ENCODE results near the gene ATP8B1. TPM values are rescaled to one million over a fixed set of nuclear protein-coding genes. Genes with fewer than 3 reads are reported as not detected.

Gene ATP8B1
- total RNA-seq, 4 donors from 2014 or later = 17.4 to 26.2 (median 23.4) TPM

GRCh38 chr18:57767259-57768050 is 35.7 kb downstream of the ATP8B1 start:
- Histone ChIP-seq H3K4me1 (peaks cover 0 to 75% (median 27%) of the 10 kb centered on the region in 3 donors), H3K9me3 (no peaks in the 10 kb centered on the region), H3K36me3 (no peaks in the 10 kb centered on the region), H3K27me3 (no peaks in the 10 kb centered on the region), H3K4me3 (no peak overlapping the region), H3K27ac (peak overlapping the region in 3 of 4 donors; percentile 64 to 81 (median 81))
- TF ChIP-seq POLR2AphosphoS5 (IDR thresholded peaks at IDR 0.05) = peak; percentile 57
- no peak for TF ChIP-seq EP300 (IDR thresholded peaks at IDR 0.05)
- no peak for TF ChIP-seq POLR2A (IDR thresholded peaks at IDR 0.05)
- TF ChIP-seq CTCF (IDR thresholded peaks at IDR 0.05) = no peak
- WGBS, 2 donors (ENCODE audit: low coverage in 1 of 2) = 70% methylated on average over 8 of the region's 12 CpGs; no CpG with 5 or more reads in 1 of the 2 donors
- ATAC-seq = no peak

- no peaks in the 10 kb centered on the region for H3K9me3 ChIP-seq
- TF ChIP-seq EP300 (IDR thresholded peaks at IDR 0.05) (no peak), POLR2AphosphoS5 (IDR thresholded peaks at IDR 0.05) (no peak), CTCF (IDR thresholded peaks at IDR 0.05) (no peak), POLR2A (IDR thresholded peaks at IDR 0.05) (no peak)
- H3K27me3 ChIP-seq = no peaks in the 10 kb centered on the region
- no peak overlapping the region for H3K4me3 ChIP-seq
- H3K4me1 ChIP-seq = peaks cover 0 to 50% (median 14%) of the 10 kb centered on the region in 3 donors
- peaks cover 0 to 6% of the 10 kb centered on the region in 2 donors for H3K36me3 ChIP-seq
- WGBS, 2 donors (ENCODE audit: low coverage in 1 of 2) = 48 to 51% methylated on average over 2 of the region's 2 CpGs
- no peak for ATAC-seq
- H3K27ac ChIP-seq = no peak overlapping the region
Observed at GRCh38 chr18:57764995-57765394, 38.1 kb downstream of the ATP8B1 start.

- Histone ChIP-seq H3K4me3 (no peak overlapping the region), H3K9me3 (no peaks in the 10 kb centered on the region), H3K27ac (no peak overlapping the region), H3K27me3 (no peaks in the 10 kb centered on the region), H3K36me3 (peaks cover 0 to 11% of the 10 kb centered on the region in 2 donors), H3K4me1 (peaks cover 0 to 41% (median 12%) of the 10 kb centered on the region in 3 donors)
- ATAC-seq = no peak
- 90 to 100% methylated on average over 3 to 8 of the region's 8 CpGs for WGBS, 2 donors (ENCODE audit: low coverage in 1 of 2)
- no peak for TF ChIP-seq POLR2AphosphoS5 (IDR thresholded peaks at IDR 0.05)
- TF ChIP-seq EP300 (IDR thresholded peaks at IDR 0.05) = no peak
- no peak for TF ChIP-seq POLR2A (IDR thresholded peaks at IDR 0.05)
- TF ChIP-seq CTCF (IDR thresholded peaks at IDR 0.05) = no peak
Observed at GRCh38 chr18:57764087-57764486, 39.0 kb downstream of the ATP8B1 start.

GRCh38 chr18:57762686-57763085 is 40.4 kb downstream of the ATP8B1 start:
- TF ChIP-seq CTCF (IDR thresholded peaks at IDR 0.05) (no peak), POLR2AphosphoS5 (IDR thresholded peaks at IDR 0.05) (no peak), EP300 (IDR thresholded peaks at IDR 0.05) (no peak), POLR2A (IDR thresholded peaks at IDR 0.05) (no peak)
- Histone ChIP-seq H3K27ac (no peak overlapping the region), H3K36me3 (peaks cover 0 to 11% of the 10 kb centered on the region in 2 donors), H3K9me3 (no peaks in the 10 kb centered on the region), H3K4me3 (no peak overlapping the region), H3K4me1 (peaks cover 0 to 27% (median 2%) of the 10 kb centered on the region in 3 donors), H3K27me3 (no peaks in the 10 kb centered on the region)
- no peak for ATAC-seq
- 16 to 74% methylated on average over 2 of the region's 2 CpGs for WGBS, 2 donors (ENCODE audit: low coverage in 1 of 2)

- Histone ChIP-seq H3K4me1 (peaks cover 0 to under 1% (median 0%) of the 10 kb centered on the region in 3 donors), H3K4me3 (no peak overlapping the region), H3K36me3 (peaks cover 0 to 16% of the 10 kb centered on the region in 2 donors), H3K27me3 (no peaks in the 10 kb centered on the region), H3K9me3 (no peaks in the 10 kb centered on the region), H3K27ac (no peak overlapping the region)
- WGBS, 2 donors (ENCODE audit: low coverage in 1 of 2) = 86 to 97% methylated on average over 10 to 11 of the region's 13 CpGs
- ATAC-seq = no peak
- no peak for TF ChIP-seq EP300 (IDR thresholded peaks at IDR 0.05)
- TF ChIP-seq POLR2AphosphoS5 (IDR thresholded peaks at IDR 0.05) = no peak
- no peak for TF ChIP-seq CTCF (IDR thresholded peaks at IDR 0.05)
- TF ChIP-seq POLR2A (IDR thresholded peaks at IDR 0.05) = no peak
Observed at GRCh38 chr18:57759650-57760049, 43.5 kb downstream of the ATP8B1 start.
